SU-DHL-6 (cell line): ENCODE results near the gene CCDC66.

ENCODE experiments used
- EZH2phosphoT487 ChIP-seq: fragments of 200-600 bp; sonication (generic), shearing (Covaris generic); conservative IDR thresholded peaks from 2 replicates; pipeline ENCODE4 v1.6.1; 2018; ENCODE audit warnings: mild to moderate bottlenecking, antibody characterized with exemption, low read length, moderate library complexity, mixed read lengths
- TF ChIP-seq, protein P1 (sequence below): fragments of 200-600 bp; sonication (generic); IDR thresholded peaks from one replicate; pipeline ENCODE4 v1.5.1; 2017; ENCODE audit warnings: antibody characterized with exemption, mild to moderate bottlenecking, low read length, moderate library complexity; ENCODE audit not compliant: insufficient read depth, poor library complexity, severe bottlenecking

DNA sequence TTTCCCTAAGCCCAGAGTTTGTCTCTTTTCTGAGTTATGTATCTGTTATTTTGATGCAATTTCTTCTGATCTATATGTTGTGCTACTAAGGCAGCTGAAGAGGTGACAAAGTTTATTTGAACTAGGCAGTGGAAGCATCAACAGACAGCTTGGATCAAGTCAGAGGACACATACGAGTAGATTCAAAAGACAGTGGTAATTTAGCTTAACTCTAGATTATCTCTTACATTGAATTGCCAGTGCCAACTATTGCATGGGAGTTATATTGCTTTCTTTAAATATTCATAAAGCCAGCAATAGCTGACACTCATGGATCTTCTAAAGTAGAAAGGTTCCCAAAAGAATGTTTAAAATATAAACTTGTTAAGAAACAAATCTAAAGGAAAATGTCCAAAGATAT, 37.3 kb upstream of the CCDC66 start:
- TF ChIP-seq, protein P1, sequence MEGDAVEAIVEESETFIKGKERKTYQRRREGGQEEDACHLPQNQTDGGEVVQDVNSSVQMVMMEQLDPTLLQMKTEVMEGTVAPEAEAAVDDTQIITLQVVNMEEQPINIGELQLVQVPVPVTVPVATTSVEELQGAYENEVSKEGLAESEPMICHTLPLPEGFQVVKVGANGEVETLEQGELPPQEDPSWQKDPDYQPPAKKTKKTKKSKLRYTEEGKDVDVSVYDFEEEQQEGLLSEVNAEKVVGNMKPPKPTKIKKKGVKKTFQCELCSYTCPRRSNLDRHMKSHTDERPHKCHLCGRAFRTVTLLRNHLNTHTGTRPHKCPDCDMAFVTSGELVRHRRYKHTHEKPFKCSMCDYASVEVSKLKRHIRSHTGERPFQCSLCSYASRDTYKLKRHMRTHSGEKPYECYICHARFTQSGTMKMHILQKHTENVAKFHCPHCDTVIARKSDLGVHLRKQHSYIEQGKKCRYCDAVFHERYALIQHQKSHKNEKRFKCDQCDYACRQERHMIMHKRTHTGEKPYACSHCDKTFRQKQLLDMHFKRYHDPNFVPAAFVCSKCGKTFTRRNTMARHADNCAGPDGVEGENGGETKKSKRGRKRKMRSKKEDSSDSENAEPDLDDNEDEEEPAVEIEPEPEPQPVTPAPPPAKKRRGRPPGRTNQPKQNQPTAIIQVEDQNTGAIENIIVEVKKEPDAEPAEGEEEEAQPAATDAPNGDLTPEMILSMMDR = no peak
- no peak for TF ChIP-seq EZH2phosphoT487
